ENCODE measurements around the gene BTN3A1.
"Not testable (repeated sequence)": the region's sequence is repeated elsewhere in the genome, so short reads cannot be mapped to it uniquely, and the experiment has no call there.

Gene BTN3A1

DNA sequence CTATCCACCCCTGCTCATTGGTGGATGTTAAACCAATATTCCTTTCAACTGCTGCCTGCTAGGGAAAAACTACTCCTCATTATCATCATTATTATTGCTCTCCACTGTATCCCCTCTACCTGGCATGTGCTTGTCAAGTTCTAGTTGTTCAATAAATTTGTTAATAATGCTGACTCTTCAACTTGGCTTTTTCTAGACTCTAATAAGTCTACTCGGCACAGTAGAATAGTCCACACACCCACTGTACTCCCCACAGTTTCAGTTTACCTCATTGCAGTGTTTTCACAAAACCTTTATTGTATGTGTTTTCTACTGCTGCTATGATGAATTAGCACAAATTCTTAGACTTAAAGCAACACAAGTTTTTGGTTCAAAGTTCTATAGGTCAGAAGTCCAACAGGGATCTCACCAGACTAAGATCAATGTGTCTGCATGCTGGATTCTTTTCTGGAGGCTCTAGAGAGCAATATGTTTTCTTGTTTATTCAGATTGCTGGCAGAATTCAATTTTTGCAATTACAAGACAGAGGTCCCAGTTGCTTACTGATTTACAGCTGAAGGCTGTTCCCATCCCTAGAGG lies 13.1 kb downstream of the BTN3A1 start:
- DNase-seq (ENCODE audit: low spot score) = no peak

DNA sequence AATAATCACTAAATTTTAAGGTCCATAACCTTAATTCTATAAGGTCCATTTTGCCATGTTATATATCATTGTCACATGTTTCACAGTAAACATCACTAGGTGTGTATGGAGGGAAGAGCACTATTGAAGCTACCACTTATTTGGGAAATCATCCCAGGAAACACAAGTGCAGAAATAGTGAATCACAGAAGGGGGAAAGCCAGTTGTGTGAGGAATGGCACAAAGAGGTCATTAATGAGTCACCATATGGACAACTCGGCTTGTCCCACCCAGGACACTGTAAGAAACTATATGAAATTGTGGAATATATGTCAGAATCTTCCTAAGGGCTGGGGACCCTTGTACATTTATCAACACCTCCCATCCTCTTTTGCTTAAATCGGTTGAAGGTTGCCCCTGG lies 13.7 kb downstream of the BTN3A1 start:
- DNase-seq (ENCODE audit: low spot score) = no peak

- DNase-seq (ENCODE audit: low spot score) = no peak
These were observed 14.2 kb downstream of the BTN3A1 start for GRCh38 chr6:26416288-26416687.

DNA sequence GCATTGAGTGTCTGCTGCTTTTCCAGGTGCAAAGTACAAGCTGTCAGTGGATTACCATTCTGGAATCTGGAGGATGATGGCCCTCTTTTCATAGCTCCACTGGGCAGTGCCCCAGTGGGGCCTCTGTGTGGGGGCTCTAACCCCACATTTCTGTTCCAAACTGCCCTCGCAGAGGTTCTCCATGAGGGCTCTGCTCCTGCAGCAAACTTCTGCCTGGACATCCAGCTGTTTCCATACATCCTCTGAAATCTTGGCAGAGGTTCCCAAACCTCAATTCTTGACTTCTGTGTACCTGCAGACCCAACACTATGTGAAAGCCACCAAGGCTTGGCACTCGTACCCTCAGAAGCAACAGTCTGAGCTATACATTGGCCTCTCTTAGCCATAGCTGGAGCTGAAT lies 16.0 kb downstream of the BTN3A1 start:
- DNase-seq (ENCODE audit: low spot score) = not testable (repeated sequence)

DNA sequence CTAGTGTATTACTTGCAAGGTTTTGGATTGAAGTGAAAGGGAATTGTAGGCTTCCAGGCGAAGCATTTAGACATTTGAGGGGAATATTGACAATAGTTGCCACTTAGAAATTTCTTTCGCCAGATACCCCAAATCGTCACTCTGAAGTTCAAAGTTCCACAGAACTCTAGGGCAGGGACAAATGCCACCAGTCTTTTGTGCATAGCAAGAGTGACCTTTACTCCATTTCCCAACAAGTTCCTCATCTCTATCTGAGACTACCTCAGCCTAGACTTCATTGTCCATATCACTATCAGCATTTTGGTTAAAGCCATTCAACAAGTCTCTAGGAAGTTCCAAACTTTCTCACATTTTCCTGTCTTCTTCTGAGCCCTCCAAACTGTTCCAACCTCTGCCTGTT lies 16.7 kb downstream of the BTN3A1 start:
- DNase-seq (ENCODE audit: low spot score) = not testable (repeated sequence)

GRCh38 chr6:26420688-26421171 lies 18.7 kb downstream of the BTN3A1 start:
- peak; percentile 20 for DNase-seq (ENCODE audit: low spot score)

GRCh38 chr6:26421259-26422144 lies 19.4 kb downstream of the BTN3A1 start:
- peak; percentile 87 for DNase-seq (ENCODE audit: low spot score)

GRCh38 chr6:26422329-26422728 lies 20.3 kb downstream of the BTN3A1 start:
- DNase-seq (ENCODE audit: low spot score) = no peak

DNA sequence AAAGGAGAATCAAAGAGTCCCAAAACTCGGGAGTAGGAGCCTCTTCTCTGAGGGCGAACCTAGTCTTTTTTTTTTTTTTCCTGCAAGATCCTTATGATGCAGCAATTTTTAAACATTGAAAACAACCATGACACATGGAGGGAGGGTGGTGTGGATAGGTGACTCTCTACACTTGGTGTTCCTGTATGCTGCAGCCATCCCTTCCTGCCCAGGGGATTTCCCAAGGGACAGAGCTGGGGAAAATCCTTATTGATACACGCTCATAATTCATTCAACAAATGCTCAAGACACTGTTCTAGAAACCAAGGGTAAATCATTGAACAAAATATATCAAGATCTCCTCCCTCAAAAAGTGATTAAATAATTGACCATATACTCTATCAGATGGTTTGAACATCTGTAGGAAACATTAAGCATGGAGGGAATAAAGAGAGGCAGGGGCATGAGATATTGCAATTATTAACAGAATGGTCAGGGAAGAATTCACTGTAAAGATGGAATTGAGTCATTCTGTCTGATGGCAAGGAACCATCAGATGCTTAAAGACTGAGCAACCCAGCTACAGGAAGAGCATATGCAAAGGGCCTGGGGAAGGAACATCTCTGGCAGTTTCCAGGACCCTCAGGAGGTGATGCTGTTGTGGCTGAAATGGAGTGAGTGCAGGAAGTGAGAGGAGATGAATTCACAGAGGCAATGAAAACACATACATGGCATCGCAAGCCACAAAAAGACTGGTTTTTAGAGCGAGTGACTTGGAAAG lies 24.8 kb downstream of the BTN3A1 start:
- no peak for DNase-seq (ENCODE audit: low spot score)

- no peak for DNase-seq (ENCODE audit: low spot score)
These were observed 25.4 kb downstream of the BTN3A1 start for GRCh38 chr6:26427451-26427809.

DNA sequence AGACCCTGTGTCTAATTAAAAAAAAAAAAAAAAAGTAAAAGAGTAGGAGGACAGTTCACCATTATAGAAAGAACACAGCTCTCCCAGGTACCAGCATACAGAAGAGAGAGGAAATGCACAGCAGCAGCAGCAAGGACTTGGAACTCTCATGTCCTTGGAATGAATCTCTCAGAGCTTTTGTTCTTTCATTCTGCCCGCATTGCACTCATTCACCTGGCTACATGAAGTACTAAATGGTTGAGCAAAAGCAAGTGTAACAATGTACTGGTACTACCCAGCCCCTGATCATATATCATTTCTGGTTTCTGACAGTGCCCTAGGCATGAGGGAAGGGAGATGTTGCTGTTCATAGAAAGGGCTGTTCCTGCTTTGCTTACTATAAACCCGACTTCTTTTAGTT lies 26.1 kb downstream of the BTN3A1 start:
- no peak for DNase-seq (ENCODE audit: low spot score)

- DNase-seq (ENCODE audit: low spot score) = no peak
These were observed 28.7 kb downstream of the BTN3A1 start for GRCh38 chr6:26430787-26431186.

DNA sequence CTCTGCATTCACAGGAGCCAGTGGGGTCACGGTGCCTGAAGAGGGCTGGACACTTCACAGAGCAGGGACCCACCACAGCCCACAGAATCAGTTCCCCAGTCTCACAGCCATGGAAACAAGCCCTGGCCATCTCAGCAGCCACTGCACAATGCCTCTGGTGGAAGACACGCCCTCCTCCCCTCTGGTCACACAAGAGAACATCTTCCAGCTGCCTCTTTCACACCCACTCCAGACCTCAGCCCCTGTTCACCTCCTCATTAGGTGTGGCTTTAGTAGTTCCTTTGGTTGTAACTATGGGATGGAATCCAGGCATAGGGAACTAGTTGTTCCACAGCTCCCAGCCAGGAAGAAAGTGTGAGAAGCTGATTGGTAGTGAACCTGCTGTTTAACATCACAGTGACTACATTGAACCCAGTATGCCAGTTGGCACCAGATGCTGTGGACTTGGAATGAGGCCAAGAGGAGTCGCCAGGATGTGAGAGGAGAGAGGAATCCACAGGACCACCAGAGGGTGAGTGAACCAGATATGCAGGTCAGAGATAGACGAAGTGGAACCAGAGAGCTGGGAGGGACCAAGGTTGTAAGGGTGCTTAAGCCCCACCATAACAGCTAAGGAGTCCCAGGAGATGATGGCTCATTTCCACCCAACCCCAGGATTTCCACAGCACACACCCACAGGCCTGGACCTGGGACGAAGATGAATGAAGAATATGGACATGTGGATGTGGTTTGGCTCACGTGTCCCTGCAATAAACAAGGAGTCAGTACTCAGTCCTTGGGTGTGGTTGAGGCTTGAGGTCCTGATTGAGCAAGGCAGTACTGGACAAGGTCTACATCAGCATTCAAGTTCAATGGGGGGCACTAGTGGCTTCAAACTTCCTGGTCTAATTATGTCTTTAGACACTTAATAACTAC lies 29.4 kb downstream of the BTN3A1 start:
- DNase-seq (ENCODE audit: low spot score) = no peak

- DNase-seq (ENCODE audit: low spot score) = no peak
These were observed 30.6 kb downstream of the BTN3A1 start for GRCh38 chr6:26432627-26433201.

DNA sequence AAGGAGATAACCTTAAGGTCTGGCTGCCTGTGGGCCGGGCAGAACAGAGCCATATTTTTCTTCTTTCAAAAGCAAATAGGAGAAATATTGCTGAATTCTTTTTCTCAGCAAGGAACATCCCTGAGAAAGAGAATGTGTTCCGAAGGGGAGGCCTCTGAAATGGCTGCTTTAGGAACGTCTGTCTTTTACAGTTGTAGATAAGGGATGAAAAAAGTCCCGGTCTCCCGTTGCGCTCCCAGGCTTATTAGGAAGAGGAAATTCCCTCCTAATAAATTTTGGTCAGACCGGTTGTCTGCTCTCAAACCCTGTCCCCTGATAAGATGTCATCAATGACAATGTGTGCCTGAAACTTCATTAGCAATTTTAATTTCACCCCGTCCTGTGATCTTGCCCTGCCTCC lies 31.6 kb downstream of the BTN3A1 start:
- not testable (repeated sequence) for DNase-seq (ENCODE audit: low spot score)

- no peak for DNase-seq (ENCODE audit: low spot score)
These were observed 33.9 kb downstream of the BTN3A1 start for GRCh38 chr6:26436018-26436417.

DNA sequence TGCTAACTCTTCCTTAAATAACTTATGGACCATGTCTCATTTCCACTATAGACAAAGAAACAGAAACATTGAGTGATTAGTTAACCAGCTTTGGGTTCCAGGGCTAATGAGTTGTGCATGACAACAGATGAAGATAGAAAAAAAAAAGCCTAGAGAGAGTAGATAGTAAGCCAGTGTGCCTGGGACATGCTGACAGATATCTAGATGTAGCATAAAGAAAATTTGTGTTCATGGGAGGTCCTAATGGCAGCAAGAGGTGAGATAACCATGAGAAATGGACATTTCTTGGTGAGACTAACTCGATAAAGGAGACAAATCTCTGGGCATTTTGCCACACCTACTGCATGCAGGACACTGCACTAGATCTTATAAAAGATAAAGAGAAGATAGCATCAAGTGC lies 35.5 kb downstream of the BTN3A1 start:
- no peak for DNase-seq (ENCODE audit: low spot score)

- no peak for DNase-seq (ENCODE audit: low spot score)
These were observed 35.9 kb downstream of the BTN3A1 start for GRCh38 chr6:26438000-26438399.

- no peak for DNase-seq (ENCODE audit: low spot score)
These were observed 37.4 kb downstream of the BTN3A1 start for GRCh38 chr6:26439151-26440125.

GRCh38 chr6:26440977-26441358 lies 38.9 kb downstream of the BTN3A1 start:
- DNase-seq (ENCODE audit: low spot score) = no peak

All from germinal center (tissue), 1 donor.